ENCODE results near the gene ZNF512B.
A peak's percentile ranks its signal among the peaks of the same experiment; 100 is the strongest.

Gene ZNF512B

GRCh38 chr20:63958964-63959698 lies 10.6 kb downstream of the ZNF512B start:
- no peak overlapping the region for H3K9ac ChIP-seq (ENCODE audit: low read depth, low read length, poor library complexity, severe bottlenecking)
- H4K20me1 ChIP-seq (ENCODE audit: insufficient read depth, low read length, poor library complexity, severe bottlenecking) = peaks cover 13% of the 10 kb centered on the region
- no peaks in the 10 kb centered on the region for H3K9me3 ChIP-seq (ENCODE audit: insufficient read depth, low read depth, low read length)
- no peak overlapping the region for H3K4me3 ChIP-seq (ENCODE audit: low read length, poor library complexity, severe bottlenecking)
- no peaks in the 10 kb centered on the region for H3K36me3 ChIP-seq (ENCODE audit: insufficient read depth, low read length)
- H2AFZ ChIP-seq (ENCODE audit: low read length) = no peak overlapping the region
- peaks cover 20% of the 10 kb centered on the region for H3K79me2 ChIP-seq (ENCODE audit: insufficient read depth, low read length)
- TF ChIP-seq CTCF (conservative IDR thresholded peaks at IDR 0.05; ENCODE audit: low read length) = no peak
- no peak for TF ChIP-seq EZH2phosphoT487 (IDR thresholded peaks at IDR 0.05; ENCODE audit: borderline replicate concordance)
- H3K4me1 ChIP-seq (ENCODE audit: insufficient read depth, low read length, poor library complexity, severe bottlenecking) = peaks cover 24% of the 10 kb centered on the region
- H3F3A ChIP-seq (ENCODE audit: low read depth) = no peaks in the 10 kb centered on the region
- H3K4me2 ChIP-seq (ENCODE audit: low read depth, low read length, poor library complexity, severe bottlenecking) = no peak overlapping the region
- no peaks in the 10 kb centered on the region for H3K9me2 ChIP-seq (replicated peaks; ENCODE audit: low read depth, low read length)
- H3K27me3 ChIP-seq (ENCODE audit: insufficient read depth, low read length, poor library complexity, severe bottlenecking) = no peaks in the 10 kb centered on the region

- Histone ChIP-seq H3K27me3 (ENCODE audit: insufficient read depth, low read length, poor library complexity, severe bottlenecking) (no peaks in the 10 kb centered on the region), H3F3A (ENCODE audit: low read depth) (no peaks in the 10 kb centered on the region), H4K20me1 (ENCODE audit: insufficient read depth, low read length, poor library complexity, severe bottlenecking) (peaks cover 19% of the 10 kb centered on the region)
These were observed 11.3 kb downstream of the ZNF512B start for GRCh38 chr20:63958471-63958870.

GRCh38 chr20:63957690-63958441 lies 11.9 kb downstream of the ZNF512B start:
- TF ChIP-seq CTCF (conservative IDR thresholded peaks at IDR 0.05; ENCODE audit: low read length) = no peak
- TF ChIP-seq EZH2phosphoT487 (IDR thresholded peaks at IDR 0.05; ENCODE audit: borderline replicate concordance) = no peak
- H3K9ac ChIP-seq (ENCODE audit: low read depth, low read length, poor library complexity, severe bottlenecking) = peak overlapping the region; percentile 70

More at GRCh38 chr20:63958471-63958870, 11.3 kb downstream of the ZNF512B start:
- H3K9me2 ChIP-seq (replicated peaks; ENCODE audit: low read depth, low read length) = no peaks in the 10 kb centered on the region
- H3K36me3 ChIP-seq (ENCODE audit: insufficient read depth, low read length) = no peaks in the 10 kb centered on the region
- no peak overlapping the region for H3K4me3 ChIP-seq (ENCODE audit: low read length, poor library complexity, severe bottlenecking)
- peaks cover 27% of the 10 kb centered on the region for H3K79me2 ChIP-seq (ENCODE audit: insufficient read depth, low read length)
- no peak overlapping the region for H3K4me2 ChIP-seq (ENCODE audit: low read depth, low read length, poor library complexity, severe bottlenecking)
- no peaks in the 10 kb centered on the region for H3K9me3 ChIP-seq (ENCODE audit: insufficient read depth, low read depth, low read length)
- TF ChIP-seq CTCF (conservative IDR thresholded peaks at IDR 0.05; ENCODE audit: low read length) (no peak), EZH2phosphoT487 (IDR thresholded peaks at IDR 0.05; ENCODE audit: borderline replicate concordance) (no peak)
- peak overlapping the region; percentile 70 for H3K9ac ChIP-seq (ENCODE audit: low read depth, low read length, poor library complexity, severe bottlenecking)
- H3K4me1 ChIP-seq (ENCODE audit: insufficient read depth, low read length, poor library complexity, severe bottlenecking) = peaks cover 30% of the 10 kb centered on the region
- no peak overlapping the region for H2AFZ ChIP-seq (ENCODE audit: low read length)

More at GRCh38 chr20:63957690-63958441, 11.9 kb downstream of the ZNF512B start:
- Histone ChIP-seq H3K79me2 (ENCODE audit: insufficient read depth, low read length) (peaks cover 33% of the 10 kb centered on the region), H3K27me3 (ENCODE audit: insufficient read depth, low read length, poor library complexity, severe bottlenecking) (no peaks in the 10 kb centered on the region), H3F3A (ENCODE audit: low read depth) (no peaks in the 10 kb centered on the region), H4K20me1 (ENCODE audit: insufficient read depth, low read length, poor library complexity, severe bottlenecking) (peaks cover 23% of the 10 kb centered on the region), H3K4me2 (ENCODE audit: low read depth, low read length, poor library complexity, severe bottlenecking) (peak overlapping the region; percentile 82), H3K9me2 (replicated peaks; ENCODE audit: low read depth, low read length) (no peaks in the 10 kb centered on the region), H3K36me3 (ENCODE audit: insufficient read depth, low read length) (no peaks in the 10 kb centered on the region), H3K4me1 (ENCODE audit: insufficient read depth, low read length, poor library complexity, severe bottlenecking) (peaks cover 31% of the 10 kb centered on the region), H3K4me3 (ENCODE audit: low read length, poor library complexity, severe bottlenecking) (peak overlapping the region; percentile 75), H3K9me3 (ENCODE audit: insufficient read depth, low read depth, low read length) (no peaks in the 10 kb centered on the region), H2AFZ (ENCODE audit: low read length) (no peak overlapping the region)

Measured in Loucy (cell line).